ENCODE results near the gene SIL1.
"Not testable (repeated sequence)": the region's sequence is repeated elsewhere in the genome, so short reads cannot be mapped to it uniquely, and the experiment has no call there.

The SIL1 gene

DNA sequence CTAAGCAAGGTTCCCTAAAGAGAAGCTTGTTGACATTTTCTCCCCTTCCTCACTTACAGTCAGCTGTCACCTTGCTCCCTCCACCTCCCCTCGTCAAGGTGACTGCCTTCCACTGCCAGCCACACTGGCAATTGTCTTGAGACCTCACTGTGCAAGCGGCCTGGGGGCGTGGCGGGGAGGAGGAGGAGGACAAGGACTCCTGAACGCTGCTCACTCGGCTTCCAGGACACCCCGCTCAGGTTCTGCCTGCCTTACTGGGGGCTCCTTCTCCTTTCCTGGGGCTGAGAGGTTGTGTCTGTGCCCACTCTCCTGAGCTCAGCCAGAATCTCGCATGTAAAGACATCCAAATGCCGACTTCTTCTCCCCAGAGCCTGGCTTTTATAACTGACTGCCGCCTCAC, 262.7 kb downstream of the SIL1 start:
- no peak for DNase-seq

DNA sequence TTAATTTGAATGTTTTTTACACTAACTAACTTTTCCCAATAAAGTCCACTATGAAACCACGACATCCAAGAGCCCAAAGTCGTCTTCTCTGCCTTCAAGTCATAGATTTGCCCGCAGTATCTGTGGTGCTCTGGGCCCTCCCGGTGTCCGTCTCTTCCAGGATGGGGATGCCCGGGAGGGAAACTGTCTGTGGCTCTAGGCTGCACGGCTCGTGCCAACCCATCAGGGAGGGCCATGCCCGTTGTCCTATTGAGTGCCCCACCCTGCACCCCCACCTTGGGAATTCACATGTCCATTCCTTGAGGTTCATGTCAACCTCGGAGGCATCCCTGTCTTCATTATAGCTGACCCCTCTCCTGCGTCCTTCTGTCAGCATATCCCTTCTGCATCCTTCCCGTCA, 263.2 kb downstream of the SIL1 start:
- no peak for DNase-seq

GRCh38 chr5:138933522-138934290, 264.5 kb downstream of the SIL1 start:
- no peak for DNase-seq

GRCh38 chr5:138932171-138932810, 265.9 kb downstream of the SIL1 start:
- no peak for DNase-seq

DNA sequence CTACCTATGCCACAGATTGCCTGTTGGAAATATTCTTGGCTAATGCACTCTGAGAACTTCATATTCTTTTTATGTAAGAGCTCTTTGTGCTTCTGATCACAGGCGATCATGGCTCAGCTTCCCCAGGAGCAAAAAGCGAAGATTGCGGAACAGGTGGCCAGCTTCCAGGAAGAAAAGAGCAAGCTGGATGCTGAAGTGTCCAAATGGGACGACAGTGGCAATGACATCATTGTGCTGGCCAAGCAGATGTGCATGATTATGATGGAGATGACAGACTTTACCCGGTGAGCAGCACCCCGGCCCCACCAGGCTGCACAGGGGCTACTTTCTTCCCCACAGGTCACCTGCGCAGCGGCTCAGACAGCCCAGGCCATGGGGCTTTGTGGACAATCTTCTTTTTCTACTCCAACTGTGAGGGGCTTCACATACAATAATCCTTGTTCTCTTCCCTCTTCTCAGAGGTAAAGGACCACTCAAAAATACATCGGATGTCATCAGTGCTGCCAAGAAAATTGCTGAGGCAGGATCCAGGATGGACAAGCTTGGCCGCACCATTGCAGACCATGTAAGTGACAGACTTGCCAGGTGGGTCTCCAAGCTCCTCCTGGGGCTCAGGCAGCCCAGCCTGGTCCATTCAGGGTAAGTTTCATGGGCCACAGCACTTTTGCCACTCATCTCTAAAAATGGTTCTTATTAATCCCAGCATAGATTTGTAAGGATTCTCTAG, 267.6 kb downstream of the SIL1 start:
- DNase-seq, result no peak

DNA sequence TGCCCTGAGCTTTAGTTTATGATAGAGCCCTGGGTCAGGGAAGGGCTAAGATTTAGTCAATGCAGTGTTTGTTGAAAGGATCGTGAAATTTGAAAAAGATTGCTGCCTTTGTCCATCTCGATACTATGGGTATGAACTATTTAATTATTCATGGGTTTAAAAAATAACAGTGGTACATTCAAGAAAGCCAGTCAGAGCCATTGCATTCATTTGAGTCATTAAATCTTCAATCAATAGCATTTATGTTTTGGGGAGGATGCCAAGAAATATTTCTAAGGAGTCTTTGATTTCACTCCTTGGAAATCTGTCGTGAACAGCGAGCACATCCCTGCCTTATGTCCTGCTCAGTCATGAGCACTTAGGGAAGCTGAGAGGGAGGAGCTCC, 268.6 kb downstream of the SIL1 start:
- DNase-seq, result no peak

DNA sequence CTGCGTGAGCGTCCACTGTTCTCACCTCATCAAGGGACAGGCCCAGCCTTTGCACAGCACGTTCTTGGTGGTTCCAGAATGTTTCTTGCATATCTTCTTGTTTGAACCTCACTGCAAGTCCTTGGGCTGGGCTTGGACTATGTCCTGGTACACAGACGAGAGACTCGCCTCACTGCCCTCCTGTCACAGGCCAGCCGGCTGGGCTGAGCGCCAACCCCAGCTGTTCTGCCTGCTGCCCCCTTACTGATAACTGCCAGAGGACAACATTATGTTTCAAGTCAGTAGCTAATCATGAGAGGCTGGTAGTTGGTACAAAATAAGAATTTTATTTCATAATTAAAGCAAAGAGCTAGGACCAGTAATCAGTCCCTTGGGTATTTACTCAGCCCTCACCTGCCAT, 270.2 kb downstream of the SIL1 start:
- DNase-seq, result no peak

- DNase-seq, result no peak
Observed at GRCh38 chr5:138927544-138927943, 270.6 kb downstream of the SIL1 start.

- no peak for DNase-seq
Observed at GRCh38 chr5:138926688-138927448, 271.3 kb downstream of the SIL1 start.

- no peak for DNase-seq
Observed at GRCh38 chr5:138926257-138926656, 271.9 kb downstream of the SIL1 start.

DNA sequence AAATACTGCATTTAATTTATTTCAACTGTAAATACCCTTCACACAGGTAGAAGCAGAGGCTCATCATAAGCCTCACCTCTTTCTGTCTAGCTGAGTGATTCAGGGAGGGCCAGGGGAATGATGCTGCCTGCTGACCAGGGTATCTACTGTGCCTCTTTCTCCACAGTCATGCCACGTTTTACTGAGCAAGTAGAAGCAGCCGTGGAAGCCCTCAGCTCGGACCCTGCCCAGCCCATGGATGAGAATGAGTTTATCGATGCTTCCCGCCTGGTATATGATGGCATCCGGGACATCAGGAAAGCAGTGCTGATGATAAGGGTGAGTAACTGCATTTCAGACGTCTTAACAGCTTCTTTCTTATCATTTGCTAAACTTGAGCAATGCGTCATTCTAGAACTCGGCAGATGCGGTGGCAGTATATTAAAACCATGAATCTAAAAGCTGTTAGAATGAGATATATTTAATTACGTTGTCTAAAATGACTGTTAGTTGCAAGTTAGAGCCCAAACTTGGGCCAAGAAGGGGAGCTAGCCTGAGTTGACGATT, 273.0 kb downstream of the SIL1 start:
- no peak for DNase-seq

GRCh38 chr5:138922494-138922893, 275.7 kb downstream of the SIL1 start:
- no peak for DNase-seq

GRCh38 chr5:138921362-138921761, 276.8 kb downstream of the SIL1 start:
- not testable (repeated sequence) for DNase-seq

GRCh38 chr5:138920181-138920580, 278.0 kb downstream of the SIL1 start:
- DNase-seq, result no peak

GRCh38 chr5:138918686-138919085, 279.5 kb downstream of the SIL1 start:
- no peak for DNase-seq

DNA sequence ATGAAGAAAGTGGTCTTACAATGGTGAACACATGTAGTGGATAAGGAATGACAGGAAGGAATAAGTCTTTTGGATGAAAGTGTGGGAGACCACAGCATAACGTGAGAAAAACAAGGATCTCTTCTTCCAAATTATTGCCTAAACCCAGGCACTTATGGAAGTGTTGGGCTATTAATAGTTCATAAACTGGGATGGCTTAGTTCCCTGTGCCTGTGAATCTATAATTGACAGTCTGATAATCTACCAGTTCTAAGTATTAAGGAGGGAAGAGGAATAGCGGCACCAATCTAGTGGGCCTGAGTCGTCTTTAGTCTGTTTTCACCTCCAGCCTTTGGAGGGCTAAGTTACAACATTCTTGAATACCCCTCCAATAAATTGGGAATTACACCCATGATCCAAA, 283.8 kb downstream of the SIL1 start:
- DNase-seq, result no peak

- no peak for DNase-seq
Observed at GRCh38 chr5:138913773-138914172, 284.4 kb downstream of the SIL1 start.

GRCh38 chr5:138912093-138912492, 286.1 kb downstream of the SIL1 start:
- no peak for DNase-seq

DNA sequence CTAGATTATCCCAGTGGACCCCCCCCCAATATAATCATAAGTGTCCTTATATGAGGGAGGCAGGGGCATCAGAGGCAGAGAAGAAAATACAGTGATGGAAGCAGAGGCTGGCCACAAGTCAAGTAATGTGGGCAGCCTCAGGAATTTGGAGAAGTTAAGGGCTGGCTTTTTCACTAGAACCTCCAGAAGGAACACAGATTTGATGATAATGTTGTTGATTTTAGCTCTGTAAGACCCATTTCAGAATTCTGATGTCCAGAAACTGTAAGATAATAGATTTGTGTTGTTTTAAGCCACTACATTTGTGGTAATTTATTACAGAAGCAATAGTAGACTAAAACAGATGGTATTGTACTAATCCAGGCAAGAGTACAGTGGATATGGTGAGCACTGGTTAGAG, 286.7 kb downstream of the SIL1 start:
- no peak for DNase-seq

GRCh38 chr5:138910546-138911185, 287.5 kb downstream of the SIL1 start:
- DNase-seq, result no peak

GRCh38 chr5:138909734-138910133, 288.4 kb downstream of the SIL1 start:
- no peak for DNase-seq

DNA sequence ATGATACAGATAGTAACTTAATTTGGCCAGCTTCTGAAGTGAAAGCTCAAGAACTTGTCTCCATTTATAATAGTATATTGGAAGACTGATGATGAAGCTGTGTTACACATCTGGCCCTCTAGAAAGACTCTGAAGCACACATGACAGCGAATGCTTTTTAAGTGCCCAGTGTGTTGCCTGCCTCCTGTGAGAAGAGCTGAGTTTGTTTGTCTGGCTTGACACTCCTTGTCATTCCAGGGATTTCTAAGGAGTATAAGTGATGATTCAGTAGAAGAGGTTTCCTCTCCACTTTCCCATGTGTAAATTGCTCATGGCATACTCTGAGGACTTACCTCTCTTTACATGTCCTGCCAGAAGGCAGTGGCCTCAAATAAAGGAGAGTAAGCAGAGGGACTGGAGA, 292.6 kb downstream of the SIL1 start:
- DNase-seq, result no peak

Data from activated naive CD4-positive, alpha-beta T cell (primary cell).